Stomach (tissue), 4 donors: ENCODE measurements around the gene RIMS1.

Experiments
- POLR2A ChIP-seq, 4 donors: fragments of 450-650 bp; IDR thresholded peaks; one replicate each; pipeline ENCODE4 v1.6.1; 2016; ENCODE audit warnings: antibody characterized with exemption in 4 of 4, control low read depth in 2 of 4, mild to moderate bottlenecking in 1 of 4, moderate library complexity in 1 of 4
- TF ChIP-seq, protein P1 (sequence below), 7 experiments: fragments of 450-650 bp in 4 of 7; fragments of 200-600 bp in 3 of 7; sonication (generic) in 3 of 7; IDR thresholded peaks; one replicate each; pipeline ENCODE4 v1.5.1; 2016 to 2019; ENCODE audit warnings: antibody characterized with exemption in 7 of 7, control low read depth in 2 of 7, mild to moderate bottlenecking in 1 of 7

DNA sequence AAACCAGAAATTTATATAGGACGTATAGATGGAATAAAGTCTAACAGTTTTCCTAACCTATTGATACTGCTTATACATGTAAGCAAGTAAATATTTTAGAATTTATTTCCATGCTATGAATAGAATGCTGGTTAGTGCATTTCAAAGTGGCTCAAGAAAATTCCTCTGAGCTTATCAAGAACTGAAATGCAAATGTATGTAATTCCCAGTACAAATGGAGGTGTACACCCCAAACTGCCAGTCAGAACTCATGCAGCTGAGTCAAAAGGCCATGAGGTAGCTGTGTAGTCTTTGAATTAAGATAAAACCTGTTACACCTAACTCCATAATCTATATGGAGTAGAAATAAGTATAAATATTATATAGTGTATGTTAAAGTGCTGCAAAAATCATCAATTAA is 503.3 kb downstream of the RIMS1 start:
- TF ChIP-seq, protein P1, sequence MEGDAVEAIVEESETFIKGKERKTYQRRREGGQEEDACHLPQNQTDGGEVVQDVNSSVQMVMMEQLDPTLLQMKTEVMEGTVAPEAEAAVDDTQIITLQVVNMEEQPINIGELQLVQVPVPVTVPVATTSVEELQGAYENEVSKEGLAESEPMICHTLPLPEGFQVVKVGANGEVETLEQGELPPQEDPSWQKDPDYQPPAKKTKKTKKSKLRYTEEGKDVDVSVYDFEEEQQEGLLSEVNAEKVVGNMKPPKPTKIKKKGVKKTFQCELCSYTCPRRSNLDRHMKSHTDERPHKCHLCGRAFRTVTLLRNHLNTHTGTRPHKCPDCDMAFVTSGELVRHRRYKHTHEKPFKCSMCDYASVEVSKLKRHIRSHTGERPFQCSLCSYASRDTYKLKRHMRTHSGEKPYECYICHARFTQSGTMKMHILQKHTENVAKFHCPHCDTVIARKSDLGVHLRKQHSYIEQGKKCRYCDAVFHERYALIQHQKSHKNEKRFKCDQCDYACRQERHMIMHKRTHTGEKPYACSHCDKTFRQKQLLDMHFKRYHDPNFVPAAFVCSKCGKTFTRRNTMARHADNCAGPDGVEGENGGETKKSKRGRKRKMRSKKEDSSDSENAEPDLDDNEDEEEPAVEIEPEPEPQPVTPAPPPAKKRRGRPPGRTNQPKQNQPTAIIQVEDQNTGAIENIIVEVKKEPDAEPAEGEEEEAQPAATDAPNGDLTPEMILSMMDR (IDR thresholded peaks at IDR 0.05), result no peak
- no peak for TF ChIP-seq POLR2A (IDR thresholded peaks at IDR 0.05)
